ENCODE measurements around the gene SMAD3.

SMAD3 gene

DNA sequence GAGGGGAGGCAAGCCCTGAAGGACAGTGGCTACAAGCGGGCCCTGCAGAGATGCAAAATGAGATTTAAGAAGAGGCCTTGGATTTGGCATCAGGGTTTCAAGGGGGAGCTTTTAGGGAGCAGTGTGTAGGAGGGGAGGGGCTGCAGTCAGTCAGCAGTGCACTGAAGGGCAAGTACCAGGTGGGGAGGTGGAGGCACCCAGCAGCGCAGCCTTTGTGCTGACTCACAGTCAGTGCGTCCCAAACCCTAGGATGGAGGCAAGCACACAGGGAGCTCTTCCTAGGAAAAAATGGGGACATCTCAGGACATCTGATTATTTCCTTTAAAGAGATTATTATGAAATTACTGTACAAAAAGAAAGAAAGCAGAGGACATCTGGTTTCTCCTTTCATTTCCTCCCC, 109.0 kb downstream of the SMAD3 start:
- Histone ChIP-seq H3K36me3 (ENCODE audit: control insufficient read depth in 1 of 2, insufficient read depth in 2 of 2, low read length in 2 of 2) (peaks cover 12 to 46% of the 10 kb centered on the region in 2 donors), H3K27ac (ENCODE audit: low read depth, low read length) (no peak overlapping the region), H3K4me1 (ENCODE audit: control insufficient read depth in 1 of 2, insufficient read depth in 2 of 2, low read length in 2 of 2) (peaks cover 30 to 42% of the 10 kb centered on the region in 2 donors)

GRCh38 chr15:67174864-67175573, 109.6 kb downstream of the SMAD3 start:
- peaks cover 13 to 50% of the 10 kb centered on the region in 2 donors for H3K36me3 ChIP-seq (ENCODE audit: control insufficient read depth in 1 of 2, insufficient read depth in 2 of 2, low read length in 2 of 2)
- peaks cover 30 to 42% of the 10 kb centered on the region in 2 donors for H3K4me1 ChIP-seq (ENCODE audit: control insufficient read depth in 1 of 2, insufficient read depth in 2 of 2, low read length in 2 of 2)
- no peak overlapping the region for H3K4me3 ChIP-seq (ENCODE audit: low read depth in 1 of 2, low read length in 2 of 2)
- H3K9me3 ChIP-seq (ENCODE audit: control insufficient read depth in 1 of 2, low read length in 2 of 2), result no peaks in the 10 kb centered on the region
- no peaks in the 10 kb centered on the region for H3K27me3 ChIP-seq (ENCODE audit: control insufficient read depth in 1 of 2, insufficient read depth in 2 of 2, low read length in 2 of 2)
- peak overlapping the region; percentile 22 to 43 for H3K9ac ChIP-seq (ENCODE audit: low read depth in 1 of 2, low read length in 2 of 2)
- no peak overlapping the region for H3K27ac ChIP-seq (ENCODE audit: low read depth, low read length)

More for the DNA sequence above, 109.0 kb downstream of the SMAD3 start:
- H3K27me3 ChIP-seq (ENCODE audit: control insufficient read depth in 1 of 2, insufficient read depth in 2 of 2, low read length in 2 of 2), result no peaks in the 10 kb centered on the region
- H3K9me3 ChIP-seq (ENCODE audit: control insufficient read depth in 1 of 2, low read length in 2 of 2), result no peaks in the 10 kb centered on the region
- H3K9ac ChIP-seq (ENCODE audit: low read depth in 1 of 2, low read length in 2 of 2), result no peak overlapping the region
- no peak overlapping the region for H3K4me3 ChIP-seq (ENCODE audit: low read depth in 1 of 2, low read length in 2 of 2)

GRCh38 chr15:67175643-67176071, 110.3 kb downstream of the SMAD3 start:
- Histone ChIP-seq H3K4me3 (ENCODE audit: low read depth in 1 of 2, low read length in 2 of 2) (peak overlapping the region in 1 of 2 donors; percentile 49), H3K4me1 (ENCODE audit: control insufficient read depth in 1 of 2, insufficient read depth in 2 of 2, low read length in 2 of 2) (peaks cover 30 to 42% of the 10 kb centered on the region in 2 donors), H3K27ac (ENCODE audit: low read depth, low read length) (peak overlapping the region; percentile 73), H3K9me3 (ENCODE audit: control insufficient read depth in 1 of 2, low read length in 2 of 2) (no peaks in the 10 kb centered on the region), H3K9ac (ENCODE audit: low read depth in 1 of 2, low read length in 2 of 2) (peak overlapping the region in 1 of 2 donors; percentile 22), H3K36me3 (ENCODE audit: control insufficient read depth in 1 of 2, insufficient read depth in 2 of 2, low read length in 2 of 2) (peaks cover 13 to 49% of the 10 kb centered on the region in 2 donors), H3K27me3 (ENCODE audit: control insufficient read depth in 1 of 2, insufficient read depth in 2 of 2, low read length in 2 of 2) (no peaks in the 10 kb centered on the region)

DNA sequence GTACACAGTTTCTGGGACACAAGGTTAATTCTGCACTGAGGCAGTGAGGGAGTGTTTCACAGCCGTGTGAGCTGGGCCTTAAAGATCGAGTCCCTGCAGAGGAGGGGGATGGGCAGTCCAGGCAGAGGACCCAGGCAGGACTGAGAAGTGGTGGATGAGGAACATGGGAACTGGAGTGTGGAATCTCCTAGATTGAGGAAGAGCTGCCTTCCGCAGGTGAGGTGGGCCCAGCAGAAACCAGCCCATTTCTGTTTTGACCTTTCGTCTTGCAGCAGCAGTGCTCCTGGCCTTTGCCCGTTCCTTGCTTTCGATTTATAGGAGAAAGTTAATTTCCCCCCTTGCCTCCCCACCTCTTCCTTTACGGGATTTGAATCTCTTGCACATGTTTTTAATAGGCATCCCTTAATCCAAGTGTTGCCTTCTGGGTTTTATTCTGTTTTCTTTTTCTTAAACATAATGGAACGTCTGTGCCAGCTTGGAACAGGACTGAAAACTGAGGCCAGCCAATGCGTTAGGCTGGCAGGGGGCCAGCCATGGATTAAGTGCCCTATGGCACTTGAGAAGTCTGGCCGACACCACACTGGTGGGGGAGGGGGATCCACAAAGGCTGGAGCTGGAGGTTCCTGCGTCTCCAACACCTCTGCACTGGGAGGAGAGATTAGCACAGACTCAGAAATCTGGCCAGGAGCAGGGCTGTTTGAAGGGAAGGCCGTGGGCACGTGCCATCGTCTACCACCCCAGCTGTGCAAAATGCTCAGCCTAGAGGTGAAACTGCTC, 111.0 kb downstream of the SMAD3 start:
- H3K27me3 ChIP-seq (ENCODE audit: control insufficient read depth in 1 of 2, insufficient read depth in 2 of 2, low read length in 2 of 2), result no peaks in the 10 kb centered on the region
- H3K36me3 ChIP-seq (ENCODE audit: control insufficient read depth in 1 of 2, insufficient read depth in 2 of 2, low read length in 2 of 2), result peaks cover 11 to 47% of the 10 kb centered on the region in 2 donors
- H3K4me1 ChIP-seq (ENCODE audit: control insufficient read depth in 1 of 2, insufficient read depth in 2 of 2, low read length in 2 of 2), result peaks cover 30 to 42% of the 10 kb centered on the region in 2 donors
- peak overlapping the region; percentile 22 to 36 for H3K9ac ChIP-seq (ENCODE audit: low read depth in 1 of 2, low read length in 2 of 2)
- peak overlapping the region; percentile 73 for H3K27ac ChIP-seq (ENCODE audit: low read depth, low read length)
- peak overlapping the region; percentile 3 to 49 for H3K4me3 ChIP-seq (ENCODE audit: low read depth in 1 of 2, low read length in 2 of 2)
- H3K9me3 ChIP-seq (ENCODE audit: control insufficient read depth in 1 of 2, low read length in 2 of 2), result no peaks in the 10 kb centered on the region

DNA sequence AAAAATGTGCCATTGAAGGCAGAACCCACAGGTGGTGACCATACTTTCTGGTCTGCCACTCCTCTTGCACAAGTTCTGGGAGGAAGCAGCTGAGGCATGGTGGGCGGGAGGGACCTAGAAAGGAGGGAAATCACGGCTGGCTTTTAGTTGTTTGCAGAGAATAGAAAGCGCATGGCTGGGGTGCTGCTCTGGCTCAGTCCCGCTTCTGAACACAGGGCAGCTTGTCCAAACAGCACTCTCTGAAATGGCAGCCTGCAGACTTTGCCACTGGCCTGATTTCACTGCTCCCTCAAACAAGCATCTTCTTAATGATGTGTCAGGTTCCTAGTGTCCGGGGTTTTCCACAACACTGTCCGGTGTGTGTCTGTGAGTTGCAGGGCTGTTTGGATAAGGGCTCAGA, 112.3 kb downstream of the SMAD3 start:
- H3K9ac ChIP-seq (ENCODE audit: low read depth in 1 of 2, low read length in 2 of 2), result no peak overlapping the region
- H3K36me3 ChIP-seq (ENCODE audit: control insufficient read depth in 1 of 2, insufficient read depth in 2 of 2, low read length in 2 of 2), result peaks cover 11 to 37% of the 10 kb centered on the region in 2 donors
- H3K4me1 ChIP-seq (ENCODE audit: control insufficient read depth in 1 of 2, insufficient read depth in 2 of 2, low read length in 2 of 2), result peaks cover 30 to 42% of the 10 kb centered on the region in 2 donors
- H3K4me3 ChIP-seq (ENCODE audit: low read depth in 1 of 2, low read length in 2 of 2), result no peak overlapping the region
- no peaks in the 10 kb centered on the region for H3K9me3 ChIP-seq (ENCODE audit: control insufficient read depth in 1 of 2, low read length in 2 of 2)
- no peak overlapping the region for H3K27ac ChIP-seq (ENCODE audit: low read depth, low read length)
- no peaks in the 10 kb centered on the region for H3K27me3 ChIP-seq (ENCODE audit: control insufficient read depth in 1 of 2, insufficient read depth in 2 of 2, low read length in 2 of 2)

DNA sequence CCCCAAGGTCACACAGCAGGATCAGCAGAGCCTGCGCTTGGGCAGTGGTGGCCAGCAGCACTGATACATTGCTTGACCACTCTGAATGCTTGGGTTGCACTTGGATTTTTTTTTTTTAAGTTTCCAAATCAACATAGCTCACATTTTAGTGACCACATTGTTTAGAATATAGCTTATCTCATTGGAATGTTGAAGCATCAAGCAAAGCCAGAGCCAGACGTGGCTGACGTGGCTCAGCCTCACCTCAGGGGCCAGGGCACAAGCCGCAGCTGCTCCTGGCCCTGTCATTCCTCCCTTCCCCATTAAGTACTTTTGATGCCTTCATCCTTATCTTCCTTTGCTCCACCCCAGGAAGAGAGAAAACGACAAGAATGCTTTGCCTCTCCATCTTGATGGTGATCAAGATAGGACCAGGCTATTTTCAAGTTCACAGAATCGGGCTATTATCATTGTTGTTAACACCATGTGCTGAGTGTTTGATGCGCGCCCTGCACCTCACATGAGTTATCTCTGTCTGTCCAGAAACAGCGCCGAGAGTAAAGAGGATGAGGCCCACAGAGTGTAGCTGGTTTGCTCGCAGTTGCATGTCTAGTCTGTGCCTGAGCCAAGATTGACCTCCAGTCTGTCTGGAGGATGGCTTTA, 113.3 kb downstream of the SMAD3 start:
- Histone ChIP-seq H3K27me3 (ENCODE audit: control insufficient read depth in 1 of 2, insufficient read depth in 2 of 2, low read length in 2 of 2) (no peaks in the 10 kb centered on the region), H3K9ac (ENCODE audit: low read depth in 1 of 2, low read length in 2 of 2) (no peak overlapping the region), H3K36me3 (ENCODE audit: control insufficient read depth in 1 of 2, insufficient read depth in 2 of 2, low read length in 2 of 2) (peaks cover 10 to 40% of the 10 kb centered on the region in 2 donors), H3K9me3 (ENCODE audit: control insufficient read depth in 1 of 2, low read length in 2 of 2) (no peaks in the 10 kb centered on the region), H3K27ac (ENCODE audit: low read depth, low read length) (no peak overlapping the region), H3K4me1 (ENCODE audit: control insufficient read depth in 1 of 2, insufficient read depth in 2 of 2, low read length in 2 of 2) (peaks cover 30 to 42% of the 10 kb centered on the region in 2 donors), H3K4me3 (ENCODE audit: low read depth in 1 of 2, low read length in 2 of 2) (no peak overlapping the region)

GRCh38 chr15:67179411-67179995, 114.1 kb downstream of the SMAD3 start:
- Histone ChIP-seq H3K4me1 (ENCODE audit: control insufficient read depth in 1 of 2, insufficient read depth in 2 of 2, low read length in 2 of 2) (peaks cover 28 to 36% of the 10 kb centered on the region in 2 donors), H3K9me3 (ENCODE audit: control insufficient read depth in 1 of 2, low read length in 2 of 2) (no peaks in the 10 kb centered on the region), H3K4me3 (ENCODE audit: low read depth in 1 of 2, low read length in 2 of 2) (no peak overlapping the region), H3K27ac (ENCODE audit: low read depth, low read length) (no peak overlapping the region), H3K9ac (ENCODE audit: low read depth in 1 of 2, low read length in 2 of 2) (no peak overlapping the region), H3K36me3 (ENCODE audit: control insufficient read depth in 1 of 2, insufficient read depth in 2 of 2, low read length in 2 of 2) (peaks cover 13 to 39% of the 10 kb centered on the region in 2 donors), H3K27me3 (ENCODE audit: control insufficient read depth in 1 of 2, insufficient read depth in 2 of 2, low read length in 2 of 2) (no peaks in the 10 kb centered on the region)

DNA sequence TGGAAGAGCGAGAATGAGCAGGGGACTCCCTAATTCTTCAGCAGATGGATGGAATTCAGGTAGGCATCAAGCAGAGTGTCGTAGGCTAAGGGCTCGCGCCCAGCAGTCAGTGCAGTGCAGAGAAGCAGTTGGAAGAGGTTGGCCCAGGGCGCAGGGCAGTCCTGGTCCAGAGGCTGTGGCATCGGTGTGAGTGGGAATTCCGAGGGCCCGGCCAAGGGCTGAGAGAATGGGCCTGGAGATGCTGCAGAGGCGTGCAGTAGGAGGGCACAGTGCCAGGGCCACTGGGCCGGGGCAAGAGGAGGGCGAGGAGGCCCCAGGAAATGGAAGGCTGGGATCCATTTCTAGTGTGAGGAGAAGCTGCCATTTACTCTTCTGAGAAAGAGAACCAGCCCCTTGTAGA, 114.6 kb downstream of the SMAD3 start:
- Histone ChIP-seq H3K4me1 (ENCODE audit: control insufficient read depth in 1 of 2, insufficient read depth in 2 of 2, low read length in 2 of 2) (peaks cover 22 to 31% of the 10 kb centered on the region in 2 donors), H3K4me3 (ENCODE audit: low read depth in 1 of 2, low read length in 2 of 2) (no peak overlapping the region)

DNA sequence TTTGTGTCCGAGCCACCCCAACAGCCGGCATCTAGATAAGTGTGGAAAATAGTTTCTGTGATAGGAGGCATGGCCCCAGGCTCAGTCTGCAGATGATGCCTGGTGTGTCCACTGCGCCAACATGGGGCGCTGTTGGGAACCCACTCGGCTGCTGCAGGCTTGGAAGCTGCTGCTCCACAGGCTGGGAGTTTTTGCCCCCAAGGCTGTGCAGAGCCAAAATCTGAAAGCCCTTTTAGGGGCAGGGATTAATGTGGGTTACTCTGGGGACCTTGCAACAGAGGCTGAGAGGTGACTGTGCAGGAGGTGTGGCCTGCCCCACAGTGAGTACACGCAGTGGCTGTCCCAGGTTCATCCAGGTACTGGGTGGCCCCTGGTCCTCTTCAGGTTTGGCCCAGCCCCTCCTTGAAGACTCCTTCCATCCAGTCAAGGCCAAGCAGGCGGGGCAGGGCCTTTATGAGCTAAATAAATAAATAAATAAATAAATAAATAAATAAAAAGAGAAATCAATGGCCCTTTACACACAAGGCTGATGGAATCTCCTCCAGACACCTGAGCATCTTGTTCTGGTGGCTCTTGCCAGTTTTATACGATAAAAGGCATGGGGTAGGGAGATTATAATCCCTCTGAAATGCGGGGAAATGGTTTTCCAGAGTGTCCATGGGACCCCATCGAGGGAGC, 115.3 kb downstream of the SMAD3 start:
- no peak overlapping the region for H3K4me3 ChIP-seq (ENCODE audit: low read depth in 1 of 2, low read length in 2 of 2)

More for the DNA sequence above, 114.6 kb downstream of the SMAD3 start:
- Histone ChIP-seq H3K36me3 (ENCODE audit: control insufficient read depth in 1 of 2, insufficient read depth in 2 of 2, low read length in 2 of 2) (peaks cover 18 to 44% of the 10 kb centered on the region in 2 donors), H3K27ac (ENCODE audit: low read depth, low read length) (no peak overlapping the region), H3K9ac (ENCODE audit: low read depth in 1 of 2, low read length in 2 of 2) (no peak overlapping the region), H3K27me3 (ENCODE audit: control insufficient read depth in 1 of 2, insufficient read depth in 2 of 2, low read length in 2 of 2) (no peaks in the 10 kb centered on the region), H3K9me3 (ENCODE audit: control insufficient read depth in 1 of 2, low read length in 2 of 2) (no peaks in the 10 kb centered on the region)

More for the DNA sequence above, 115.3 kb downstream of the SMAD3 start:
- H3K9ac ChIP-seq (ENCODE audit: low read depth in 1 of 2, low read length in 2 of 2), result no peak overlapping the region
- no peaks in the 10 kb centered on the region for H3K9me3 ChIP-seq (ENCODE audit: control insufficient read depth in 1 of 2, low read length in 2 of 2)
- H3K4me1 ChIP-seq (ENCODE audit: control insufficient read depth in 1 of 2, insufficient read depth in 2 of 2, low read length in 2 of 2), result peaks cover 17 to 24% of the 10 kb centered on the region in 2 donors
- H3K36me3 ChIP-seq (ENCODE audit: control insufficient read depth in 1 of 2, insufficient read depth in 2 of 2, low read length in 2 of 2), result peaks cover 20 to 50% of the 10 kb centered on the region in 2 donors
- H3K27me3 ChIP-seq (ENCODE audit: control insufficient read depth in 1 of 2, insufficient read depth in 2 of 2, low read length in 2 of 2), result no peaks in the 10 kb centered on the region
- H3K27ac ChIP-seq (ENCODE audit: low read depth, low read length), result no peak overlapping the region

Data from duodenal mucosa (tissue), 2 donors.